GM21529 (cell line): ENCODE data around the gene MTCL3.

ENCODE experiments used
- ATAC-seq: cut with Tn5 transposase; IDR thresholded peaks from one replicate; pipeline ENCODE4 v1.9.1; 2021; ENCODE audit not compliant: unreplicated experiment

MTCL3 gene

DNA sequence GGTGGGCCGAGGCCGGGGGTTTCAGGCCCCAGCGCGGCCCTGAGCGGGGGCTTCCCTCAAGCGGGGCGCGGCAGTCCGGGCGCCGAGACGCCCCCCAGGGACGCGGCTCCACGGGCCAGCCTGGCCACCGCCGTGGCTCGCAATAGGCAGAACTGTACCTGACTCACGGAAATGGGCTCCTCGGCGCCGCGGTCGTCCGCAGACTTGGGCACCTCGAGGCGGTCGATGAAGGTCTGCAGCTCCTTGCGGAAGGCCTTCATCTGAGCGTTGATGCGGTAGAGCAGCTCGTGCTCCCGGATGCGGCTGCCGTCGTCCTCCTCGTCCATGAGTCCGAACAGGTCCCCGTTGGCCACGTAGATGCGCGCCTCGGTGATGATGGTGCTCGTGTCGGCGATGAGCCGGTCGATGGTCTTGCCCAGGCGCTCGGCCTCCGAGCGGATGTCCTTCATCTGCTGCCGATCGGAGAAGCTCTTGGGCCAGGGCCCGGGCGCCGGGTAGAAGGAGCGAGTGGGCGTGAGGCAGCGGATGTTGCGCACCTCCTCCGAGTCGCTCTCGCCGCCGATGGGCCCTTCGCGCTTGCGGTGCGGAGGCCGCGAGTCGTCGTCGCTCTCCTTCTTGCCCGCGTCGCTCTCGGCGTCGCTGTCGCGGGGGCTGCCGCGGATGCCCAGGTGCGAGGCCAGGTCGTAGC, 43.9 kb downstream of the MTCL3 start:
- no peak for ATAC-seq

GRCh38 chr6:127471379-127472255, 47.5 kb downstream of the MTCL3 start:
- ATAC-seq = no peak

GRCh38 chr6:127468936-127469335, 50.2 kb downstream of the MTCL3 start:
- ATAC-seq = no peak

DNA sequence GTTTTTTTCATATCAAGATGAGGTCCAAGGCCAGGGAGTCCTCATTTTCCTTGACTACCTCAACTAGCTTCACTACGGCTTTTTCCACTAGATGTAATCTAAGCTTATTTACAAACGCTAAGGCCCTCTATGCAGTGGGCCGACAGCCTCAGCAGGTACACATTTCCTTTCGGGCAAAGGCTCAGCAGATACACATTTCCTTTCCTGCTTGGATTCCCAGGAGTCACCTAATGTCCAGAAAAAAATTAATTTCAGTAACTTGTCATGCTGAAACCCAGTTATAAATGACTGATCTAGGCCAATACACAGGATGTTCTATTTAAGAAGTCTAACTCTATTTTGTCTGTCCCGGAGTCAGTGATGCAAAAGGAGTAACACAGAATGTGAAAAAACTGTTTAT, 52.7 kb downstream of the MTCL3 start:
- no peak for ATAC-seq

DNA sequence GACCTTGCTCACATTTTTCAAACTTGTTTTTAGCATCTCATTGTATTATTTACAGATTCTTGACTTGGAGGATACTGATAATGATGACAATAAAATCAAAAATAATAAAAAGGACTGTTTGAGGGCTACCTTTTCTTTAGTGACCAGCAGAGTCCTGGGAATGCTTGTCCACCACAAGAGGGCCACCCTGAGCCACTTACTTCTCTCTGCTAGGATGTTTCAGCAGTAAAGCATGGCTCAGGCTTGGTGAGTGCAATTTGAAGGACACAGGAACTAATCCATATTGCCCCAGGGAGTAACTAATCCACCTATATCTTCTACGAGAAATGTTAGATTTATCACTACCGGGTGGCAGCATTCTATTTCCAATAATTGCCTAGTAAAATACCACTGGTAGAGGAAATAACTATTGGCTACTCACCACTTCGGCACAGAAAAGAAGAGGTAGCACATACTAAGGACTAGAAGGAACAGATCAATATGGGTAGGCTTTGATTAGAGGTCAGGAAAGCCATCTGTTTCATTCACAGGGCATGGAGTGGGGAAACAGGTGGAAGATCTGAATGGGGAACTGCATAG, 54.2 kb downstream of the MTCL3 start:
- ATAC-seq = peak; percentile 92

GRCh38 chr6:127464161-127464880, 54.8 kb downstream of the MTCL3 start:
- ATAC-seq = no peak

GRCh38 chr6:127463056-127463455, 56.1 kb downstream of the MTCL3 start:
- ATAC-seq = no peak

DNA sequence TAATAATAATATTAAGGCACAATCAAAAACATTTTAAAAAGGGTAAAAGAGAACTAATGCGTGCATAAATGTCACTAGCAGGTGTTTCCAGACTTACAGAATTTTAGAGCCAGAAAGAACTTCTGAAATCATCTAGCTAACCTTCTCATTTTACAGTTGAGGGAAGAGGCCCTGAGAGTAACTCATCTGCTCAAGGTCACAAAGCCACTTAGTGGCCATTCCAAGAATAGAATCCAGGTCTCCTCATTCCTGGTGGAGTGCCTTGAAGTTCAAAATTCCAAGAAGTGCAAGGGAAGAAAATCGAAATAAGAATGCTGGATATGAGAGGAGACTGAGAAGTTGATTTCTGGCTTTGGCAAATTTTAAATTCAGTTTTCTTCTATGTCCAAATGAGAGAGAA, 56.8 kb downstream of the MTCL3 start:
- ATAC-seq = no peak

DNA sequence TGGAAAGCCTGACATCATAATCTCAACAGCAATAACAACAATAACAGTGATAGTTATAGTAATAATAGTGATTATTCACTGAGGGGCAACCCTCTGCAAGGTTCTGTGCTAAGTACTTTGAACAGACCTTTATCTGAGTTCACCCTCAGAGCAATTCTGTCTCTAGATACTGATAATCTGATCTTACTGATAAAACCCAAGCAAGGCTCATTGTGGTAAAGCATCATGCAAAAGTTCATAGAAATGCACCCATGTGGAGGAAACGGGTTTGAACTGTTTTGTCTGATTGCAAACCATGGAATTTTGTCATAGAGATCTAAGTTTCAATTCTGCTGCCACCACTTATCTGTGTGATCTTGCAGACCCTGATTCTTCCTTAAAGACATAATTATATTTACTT, 58.7 kb downstream of the MTCL3 start:
- ATAC-seq = no peak

GRCh38 chr6:127459231-127459641, 59.9 kb downstream of the MTCL3 start, which contains the start of gene KIAA0408:
Gene KIAA0408 (minus strand): TSS chr6:127459389. CDS start chr6:127453981, 5,408 bp downstream.
- ATAC-seq = no peak

GRCh38 chr6:127458817-127459216, 60.3 kb downstream of the MTCL3 start:
- no peak for ATAC-seq

DNA sequence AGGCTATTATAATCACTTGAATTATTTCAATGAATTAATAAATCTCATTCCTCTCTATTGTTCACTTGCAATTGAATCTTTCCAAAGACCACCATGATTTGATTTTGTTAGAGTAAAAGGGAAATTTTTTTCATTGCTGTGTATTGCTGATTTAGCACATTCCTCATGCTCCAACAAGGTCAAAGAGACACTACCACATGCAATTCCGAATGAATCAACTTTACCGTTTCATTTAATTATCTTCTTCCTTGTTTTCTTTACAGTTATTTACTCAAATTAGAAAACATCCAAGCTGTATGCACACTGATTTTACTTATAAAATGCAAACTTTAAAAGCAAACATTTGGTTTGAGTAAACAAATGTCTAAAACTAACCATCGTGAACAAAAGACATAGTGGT, 60.9 kb downstream of the MTCL3 start:
- no peak for ATAC-seq

- ATAC-seq = no peak
These were observed 61.6 kb downstream of the MTCL3 start for GRCh38 chr6:127457456-127458064.

DNA sequence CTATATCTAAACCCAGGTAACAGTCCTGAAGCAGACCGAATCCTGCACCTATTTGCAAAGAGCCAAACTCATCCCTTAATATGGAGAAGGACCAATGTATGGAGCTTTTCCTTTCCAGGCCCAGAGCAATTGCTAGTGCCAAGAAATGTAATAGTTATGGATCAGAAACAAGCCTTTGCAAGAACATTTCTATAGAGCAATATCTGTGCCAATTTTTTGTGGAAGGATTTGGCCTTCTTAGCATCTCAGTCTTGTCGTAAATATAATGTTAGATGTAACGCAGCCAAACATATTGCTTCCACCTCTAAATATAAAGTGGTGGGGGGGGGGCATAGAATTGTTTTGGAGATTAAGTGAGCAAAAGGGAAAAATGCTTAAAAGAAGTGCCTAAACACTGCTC, 62.7 kb downstream of the MTCL3 start:
- no peak for ATAC-seq

GRCh38 chr6:127453845-127454619, 65.1 kb downstream of the MTCL3 start:
- no peak for ATAC-seq

DNA sequence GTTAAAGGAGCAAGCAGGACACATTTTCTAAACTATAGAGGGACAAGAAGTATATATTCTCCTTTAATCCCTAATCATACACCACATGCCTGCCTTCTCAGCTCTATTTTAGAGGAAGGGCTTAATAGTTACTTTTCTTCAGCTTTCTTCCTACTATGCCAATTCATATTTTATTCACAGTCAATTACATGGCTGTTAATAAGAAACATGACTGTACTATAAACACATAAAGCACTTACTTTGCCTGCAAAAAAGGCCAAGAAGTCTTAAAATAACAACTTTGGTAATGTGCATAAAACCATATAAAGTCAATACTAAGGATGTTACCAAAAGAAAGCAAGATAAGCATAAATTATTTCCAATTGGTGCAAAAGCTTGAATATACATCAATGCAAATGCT, 66.3 kb downstream of the MTCL3 start:
- no peak for ATAC-seq

- ATAC-seq = no peak
These were observed 67.7 kb downstream of the MTCL3 start for GRCh38 chr6:127451388-127451787.

DNA sequence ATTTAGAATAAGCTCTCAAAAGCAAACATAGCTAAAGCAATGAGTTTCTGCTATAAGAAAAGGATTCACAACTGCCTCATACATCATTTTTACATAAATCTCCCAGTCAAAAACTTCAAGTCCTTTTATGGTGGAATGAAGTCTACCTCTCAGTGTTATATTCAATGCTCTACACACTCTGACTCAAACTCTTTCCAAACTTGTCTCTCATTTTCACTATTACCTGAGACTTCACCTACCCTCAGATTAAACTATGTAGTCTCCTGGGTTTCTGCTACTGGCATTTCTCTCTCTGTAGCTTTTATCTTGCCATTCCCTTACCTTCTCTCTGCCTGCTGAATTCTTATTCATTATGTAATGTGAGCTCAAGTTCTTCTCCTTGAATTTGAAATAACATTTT, 71.4 kb downstream of the MTCL3 start:
- no peak for ATAC-seq

GRCh38 chr6:127446356-127446755, 72.8 kb downstream of the MTCL3 start:
- no peak for ATAC-seq

GRCh38 chr6:127441881-127442280, 77.3 kb downstream of the MTCL3 start:
- no peak for ATAC-seq
